Endothelial cell of umbilical vein (primary cell): ENCODE measurements around the gene ASXL2. TPM values are rescaled to one million over a fixed set of nuclear protein-coding genes. Genes with fewer than 3 reads are reported as not detected.

Experiments used
- BruUV-seq: library from RNA; stranded (reverse); fragments of 400-500 nt; replicated peaks from 2 replicates; lab custom pipeline; 2021; lab: Mats Ljungman, UMichigan
- CTCF ChIA-PET: fragments of 300-600, 350-600 bp; sonication (Branson Sonifier 250); formaldehyde crosslinking; loops from one replicate; lab custom pipeline; 2021; ENCODE audit warnings: antibody characterized with exemption, inconsistent platforms; lab: Charles Lee
- POLR2A ChIA-PET: fragments of 300-600, 350-600 bp; sonication (Branson Sonifier 250); formaldehyde crosslinking; loops from one replicate; lab custom pipeline; 2021; ENCODE audit warnings: antibody characterized with exemption, inconsistent platforms; lab: Charles Lee
- DNase-seq: peaks from one replicate; pipeline ENCODE4 v3.0.0-alpha.2; 2011; ENCODE audit warnings: low read depth, low spot score
- FAIRE-seq: peaks from 2 replicates; lab custom pipeline; 2011; peaks lifted over from hg19 to GRCh38; lab: Jason Lieb, UNC
- H2AFZ ChIP-seq: 2 replicates; pipeline ENCODE4 v1.6.0; 2012; ENCODE audit warnings: low read depth, low read length, control low read depth, inconsistent platforms
- H3K27ac ChIP-seq: 2 replicates; pipeline ENCODE4 v1.5.1; 2011; ENCODE audit warnings: low read depth, mild to moderate bottlenecking, control low read depth, low read length, moderate library complexity; ENCODE audit not compliant: insufficient read depth
- H3K27me3 ChIP-seq, 2 experiments: 2 replicates each; pipeline versions ENCODE4 v1.6.0 to v1.6.1; 2011; ENCODE audit warnings: low read length in 2 of 2, mixed read lengths in 1 of 2; ENCODE audit not compliant: control insufficient read depth in 2 of 2, insufficient read depth in 2 of 2
- H3K36me3 ChIP-seq, 2 experiments: 2 replicates in 1 of 2; 3 replicates in 1 of 2; pipeline ENCODE4 v1.5.1; 2011; ENCODE audit warnings: low read length in 2 of 2, mild to moderate bottlenecking in 1 of 2, moderate library complexity in 1 of 2; ENCODE audit not compliant: control insufficient read depth in 2 of 2, insufficient read depth in 2 of 2; ENCODE audit errors: extremely low read depth in 1 of 2
- H3K4me1 ChIP-seq: 3 replicates; pipeline ENCODE4 v1.5.1; 2011; ENCODE audit warnings: mild to moderate bottlenecking, low read length; ENCODE audit not compliant: control insufficient read depth, insufficient read depth; ENCODE audit errors: extremely low read depth
- H3K4me2 ChIP-seq: 2 replicates; pipeline ENCODE4 v1.6.1; 2011; ENCODE audit warnings: low read length, control low read depth, mixed read lengths; ENCODE audit not compliant: insufficient read depth
- H3K4me3 ChIP-seq, 3 experiments: fragments of 200-600 bp in 1 of 3; sonication (generic), shearing (Covaris generic) in 1 of 3; replicated peaks in 1 of 3; 2 replicates each; pipeline ENCODE4 v1.5.1; 2011 to 2016; ENCODE audit warnings: control low read depth in 3 of 3, low read length in 3 of 3, mild to moderate bottlenecking in 2 of 3, inconsistent platforms in 1 of 3, low read depth in 1 of 3, moderate library complexity in 1 of 3; ENCODE audit not compliant: insufficient read depth in 1 of 3
- H3K79me2 ChIP-seq: 2 replicates; pipeline ENCODE4 v1.6.0; 2012; ENCODE audit warnings: low read length, inconsistent platforms; ENCODE audit not compliant: control insufficient read depth, insufficient read depth
- H3K9ac ChIP-seq: replicated peaks from 2 replicates; pipeline ENCODE3; 2011; ENCODE audit warnings: low read length, control low read depth; ENCODE audit not compliant: insufficient read depth; ENCODE audit errors: extremely low read depth
- H3K9me1 ChIP-seq: replicated peaks from 3 replicates; pipeline ENCODE4 v1.6.0; 2011; ENCODE audit warnings: mild to moderate bottlenecking, low read length; ENCODE audit not compliant: control insufficient read depth, insufficient read depth; ENCODE audit errors: extremely low read depth
- H3K9me3 ChIP-seq: replicated peaks from 2 replicates; pipeline ENCODE4 v1.5.1; 2012; ENCODE audit warnings: low read length, inconsistent platforms; ENCODE audit not compliant: control insufficient read depth, insufficient read depth
- H4K20me1 ChIP-seq: replicated peaks from 2 replicates; pipeline ENCODE3; 2011; ENCODE audit warnings: mild to moderate bottlenecking, low read length; ENCODE audit not compliant: control insufficient read depth, insufficient read depth; ENCODE audit errors: extremely low read depth
- EZH2 ChIP-seq: IDR thresholded peaks from 2 replicates; pipeline ENCODE4 v1.6.1; 2012; ENCODE audit warnings: borderline replicate concordance, low read depth, mild to moderate bottlenecking, moderate library complexity, low read length, inconsistent platforms; ENCODE audit not compliant: severe bottlenecking
- FOS ChIP-seq: IDR thresholded peaks from 2 replicates; pipeline ENCODE4 v1.6.1; 2011; ENCODE audit warnings: mild to moderate bottlenecking, low read length, moderate library complexity, borderline replicate concordance; ENCODE audit not compliant: insufficient read depth
- GATA2 ChIP-seq: IDR thresholded peaks from 2 replicates; pipeline ENCODE4 v1.7.0; 2011; ENCODE audit warnings: low read depth, mild to moderate bottlenecking, moderate library complexity, mixed read lengths, low read length; ENCODE audit not compliant: insufficient read length, insufficient read depth
- JUN ChIP-seq: IDR thresholded peaks from 2 replicates; pipeline ENCODE4 v1.6.1; 2011; ENCODE audit warnings: borderline replicate concordance, low read depth; ENCODE audit not compliant: insufficient read length, insufficient read depth
- MYC ChIP-seq: IDR thresholded peaks from one replicate; pipeline ENCODE4 v1.6.1; 2011; ENCODE audit warnings: mild to moderate bottlenecking, low read depth, low read length
- POLR2A ChIP-seq: IDR thresholded peaks from 2 replicates; pipeline ENCODE4 v1.6.1; 2012; ENCODE audit warnings: low read depth, mild to moderate bottlenecking, control low read depth, low read length
- POLR2AphosphoS5 ChIP-seq: IDR thresholded peaks from 2 replicates; pipeline ENCODE4 v1.6.1; 2012; ENCODE audit warnings: low read depth, mild to moderate bottlenecking, control low read depth, low read length, moderate library complexity; ENCODE audit not compliant: insufficient read depth
- dilution Hi-C: fragments of 300-500 bp; cut with MboI; formaldehyde crosslinking; loops from one replicate; pipeline ENCODE4 v1.15.0; 2019; ENCODE audit warnings: low sequenced_read_pairs; ENCODE audit not compliant: extremely low pct_ligation_motif_present
- intact Hi-C: fragments of 100-400 bp; cut with micrococcal nuclease; formaldehyde crosslinking; loops from one replicate; pipeline ENCODE4 v1.10.0; 2022
- polyA plus RNA-seq, 4 experiments: library from polyadenylated mRNA; depleted of rRNA in 3 of 4; stranded (reverse) in 3 of 4; unstranded in 1 of 4; fragments of >200 nt; gene quantifications; 2 replicates each; pipeline versions ENCODE4 v1.2.1 to v1.2.3, GENCODE V29; 2011 to 2012; ENCODE audit warnings: missing spikeins in 1 of 4
- total RNA-seq: library from RNA; stranded (reverse); gene quantifications from 2 replicates; pipeline ENCODE4 v1.2.3, GENCODE V29; 2021
- TF ChIP-seq, protein P1 (sequence below), 2 donors: IDR thresholded peaks; 1 replicate in 1 of 2; 2 replicates in 1 of 2; pipeline ENCODE4 v1.5.1; 2011; ENCODE audit warnings: low read length in 2 of 2, mild to moderate bottlenecking in 2 of 2, moderate library complexity in 2 of 2, control low read depth in 1 of 2, inconsistent platforms in 1 of 2, low read depth in 1 of 2; ENCODE audit not compliant: insufficient read depth in 1 of 2; ENCODE audit errors: extremely low read depth in 1 of 2
- TF ChIP-seq, protein P2 (sequence below): IDR thresholded peaks from 2 replicates; pipeline ENCODE4 v1.6.1; 2011; ENCODE audit not compliant: insufficient read depth, insufficient read length

ASXL2 gene
- total and polyA plus RNA-seq, 2 donors (not counting 3 experiments of a cell fraction or from before 2014, with no cell fraction given) = 6.1 to 33.8 TPM

GRCh38 chr2:25905126-25905525 lies 26.8 kb upstream of the ASXL2 start:
- ChIA-PET POLR2A (interaction anchor here (0.5 kb wide), 1 partner anchor 17 kb away, joined by 8 read pairs; no protein-coding TSS in a partner anchor), CTCF (no interaction called here)
- intact Hi-C loops = no loop called here
- H3K4me2 ChIP-seq = no peak overlapping the region
- dilution Hi-C loops = no loop called here
- H3K36me3 ChIP-seq = no peaks in the 10 kb centered on the region
- H3K4me1 ChIP-seq = no peaks in the 10 kb centered on the region
- no peak overlapping the region for H3K9ac ChIP-seq
- DNase-seq (no peak), FAIRE-seq (no peak)
- no peak overlapping the region for H3K27ac ChIP-seq
- H2AFZ ChIP-seq = no peak overlapping the region
- H3K79me2 ChIP-seq = no peaks in the 10 kb centered on the region
- H3K9me1 ChIP-seq = no peaks in the 10 kb centered on the region
- no peak overlapping the region for H3K4me3 ChIP-seq
- no TSS peak for BruUV-seq
- no peaks in the 10 kb centered on the region for H3K9me3 ChIP-seq
- TF ChIP-seq GATA2 = no peak
- no peak for TF ChIP-seq MYC
- no peak for TF ChIP-seq JUN
- TF ChIP-seq EZH2 = no peak
- TF ChIP-seq, protein P1, sequence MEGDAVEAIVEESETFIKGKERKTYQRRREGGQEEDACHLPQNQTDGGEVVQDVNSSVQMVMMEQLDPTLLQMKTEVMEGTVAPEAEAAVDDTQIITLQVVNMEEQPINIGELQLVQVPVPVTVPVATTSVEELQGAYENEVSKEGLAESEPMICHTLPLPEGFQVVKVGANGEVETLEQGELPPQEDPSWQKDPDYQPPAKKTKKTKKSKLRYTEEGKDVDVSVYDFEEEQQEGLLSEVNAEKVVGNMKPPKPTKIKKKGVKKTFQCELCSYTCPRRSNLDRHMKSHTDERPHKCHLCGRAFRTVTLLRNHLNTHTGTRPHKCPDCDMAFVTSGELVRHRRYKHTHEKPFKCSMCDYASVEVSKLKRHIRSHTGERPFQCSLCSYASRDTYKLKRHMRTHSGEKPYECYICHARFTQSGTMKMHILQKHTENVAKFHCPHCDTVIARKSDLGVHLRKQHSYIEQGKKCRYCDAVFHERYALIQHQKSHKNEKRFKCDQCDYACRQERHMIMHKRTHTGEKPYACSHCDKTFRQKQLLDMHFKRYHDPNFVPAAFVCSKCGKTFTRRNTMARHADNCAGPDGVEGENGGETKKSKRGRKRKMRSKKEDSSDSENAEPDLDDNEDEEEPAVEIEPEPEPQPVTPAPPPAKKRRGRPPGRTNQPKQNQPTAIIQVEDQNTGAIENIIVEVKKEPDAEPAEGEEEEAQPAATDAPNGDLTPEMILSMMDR (IDR thresholded peaks at IDR 0.05; ENCODE audit: extremely low read depth in 1 of 2, insufficient read depth in 1 of 2, low read depth in 1 of 2, low read length in 2 of 2) = no peak
- TF ChIP-seq FOS = no peak
- TF ChIP-seq POLR2AphosphoS5 = no peak
- TF ChIP-seq, protein P2, sequence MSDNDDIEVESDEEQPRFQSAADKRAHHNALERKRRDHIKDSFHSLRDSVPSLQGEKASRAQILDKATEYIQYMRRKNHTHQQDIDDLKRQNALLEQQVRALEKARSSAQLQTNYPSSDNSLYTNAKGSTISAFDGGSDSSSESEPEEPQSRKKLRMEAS = no peak
- TF ChIP-seq POLR2A = no peak
- H4K20me1 ChIP-seq = no peaks in the 10 kb centered on the region
- peaks cover 0 to 2% of the 10 kb centered on the region in 2 experiments for H3K27me3 ChIP-seq
